CD4-positive, alpha-beta T cell treated with Interleukin-17A for 1 hour (primary cell): ENCODE results near the gene SND1.

Source experiments
- DNase-seq: peaks from one replicate; pipeline ENCODE4 v3.0.0-alpha.2; 2020

The SND1 gene

DNA sequence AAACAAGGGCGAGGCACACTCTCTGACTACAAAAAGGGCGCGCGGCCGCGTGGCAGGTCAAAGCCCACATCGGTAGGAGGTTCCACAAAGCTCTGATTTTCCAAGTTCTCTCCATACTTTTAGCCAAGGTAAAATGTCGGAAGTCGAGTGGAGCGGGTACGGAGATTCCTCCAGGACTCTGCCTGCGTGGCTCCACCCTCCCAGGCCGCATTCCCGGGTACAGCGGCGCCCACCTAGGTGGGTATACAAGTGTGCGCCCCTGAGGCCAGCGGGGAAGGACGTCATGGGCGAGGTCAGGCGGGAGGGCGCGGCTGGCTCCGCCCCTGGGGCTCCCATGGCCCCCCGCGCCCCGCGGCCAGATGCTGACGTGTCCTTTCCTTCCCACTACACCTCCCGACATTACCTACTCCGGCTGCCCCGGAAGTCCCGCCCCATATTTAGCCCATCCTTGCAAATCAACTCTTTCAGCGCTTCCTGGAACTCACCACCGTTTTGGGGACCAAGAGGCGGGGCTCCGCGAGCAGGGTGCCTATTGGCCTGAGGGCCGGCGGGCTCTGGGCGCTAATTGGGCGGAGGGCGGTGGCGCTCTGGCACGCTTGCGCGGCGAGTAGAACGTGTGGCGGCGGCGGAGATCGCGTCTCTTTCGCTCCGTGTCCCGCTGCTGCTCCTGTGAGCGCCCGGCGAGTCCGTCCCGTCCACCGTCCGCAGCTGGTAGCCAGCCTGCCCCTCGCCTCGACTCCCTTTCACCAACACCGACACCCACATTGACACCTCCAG is at the start of gene SND1:
Gene SND1 (plus strand): TSS at position 639 of the 777 bp plus-strand sequence. CDS start 180 bp downstream, outside the sequence.
- peak; percentile 99 for DNase-seq

DNA sequence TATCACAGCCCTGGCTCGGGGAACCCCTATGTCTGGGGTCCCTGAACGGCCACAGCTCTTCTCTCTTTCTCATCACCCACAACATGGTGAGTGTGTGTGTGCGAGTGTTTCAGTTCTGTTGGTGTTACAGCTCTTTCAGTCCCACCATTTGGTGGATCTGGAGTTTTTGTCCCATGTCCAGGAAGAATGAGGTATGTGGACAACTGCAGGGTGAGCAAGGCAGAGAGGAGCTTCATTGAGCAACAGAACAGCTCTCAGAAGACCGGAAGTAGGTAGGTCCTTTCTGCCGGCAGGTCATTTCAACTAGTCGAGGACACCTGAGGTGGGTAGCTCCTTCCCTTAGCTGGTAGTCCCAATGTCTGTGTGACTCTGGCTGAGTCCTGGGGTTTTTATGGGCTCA is 43.5 kb upstream of the SND1 start:
- no peak for DNase-seq

DNA sequence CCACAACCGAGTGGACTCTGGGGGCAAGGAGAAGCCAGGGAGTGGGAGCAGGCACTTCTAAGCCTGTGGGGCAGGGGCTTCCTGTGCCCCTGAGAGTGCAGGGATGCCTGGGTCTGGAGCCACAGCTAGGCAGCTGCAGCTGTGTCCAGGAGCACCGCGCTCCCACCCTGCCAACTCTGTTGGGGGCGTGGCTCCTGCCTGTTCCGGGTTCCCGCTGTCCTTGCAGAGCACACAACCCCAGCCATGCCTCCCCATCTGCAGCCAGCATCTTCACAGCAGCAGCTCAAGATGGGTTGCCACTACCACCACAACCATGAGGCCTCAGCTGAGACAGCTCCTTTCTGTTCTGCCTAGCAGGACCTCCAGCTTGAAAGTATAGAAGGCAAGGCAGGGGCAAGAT is 42.7 kb upstream of the SND1 start:
- DNase-seq: no peak

DNA sequence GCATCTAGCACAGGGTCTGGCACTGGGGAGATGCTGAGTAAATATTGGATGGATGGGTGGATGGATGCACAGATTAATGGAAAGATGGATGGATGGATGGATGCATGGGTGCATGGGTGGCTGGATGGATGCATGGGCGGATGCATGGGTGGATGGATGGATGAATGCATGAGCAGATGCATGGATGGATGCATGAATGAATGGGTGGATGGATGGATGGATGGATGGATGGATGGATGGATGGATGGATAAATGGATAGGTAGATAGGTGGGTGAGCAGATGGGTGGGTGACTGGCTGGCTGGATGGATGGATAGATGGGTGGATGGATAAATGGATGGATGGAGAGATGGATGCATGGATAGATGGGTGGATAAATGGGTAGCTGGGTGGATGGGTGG is 39.7 kb upstream of the SND1 start:
- DNase-seq: no peak

DNA sequence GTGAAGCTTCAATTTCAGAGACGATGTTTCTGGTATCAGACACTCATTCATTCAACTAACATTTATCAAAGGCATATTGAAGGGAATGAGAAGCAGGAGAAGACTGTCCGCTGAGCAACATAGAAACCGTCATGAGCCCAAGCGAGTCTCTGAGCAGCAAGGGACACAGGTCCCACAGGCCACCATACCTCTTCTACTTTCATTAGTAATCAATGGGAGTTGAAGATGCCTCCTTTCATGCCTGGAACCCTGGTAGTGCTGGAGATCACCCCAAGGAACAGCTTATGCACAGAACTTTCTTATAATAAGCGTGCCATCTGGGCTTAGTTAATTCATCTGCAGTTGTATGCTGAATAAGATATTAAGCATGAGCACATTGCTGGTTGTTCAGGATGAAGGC is 35.3 kb upstream of the SND1 start:
- no peak for DNase-seq

DNA sequence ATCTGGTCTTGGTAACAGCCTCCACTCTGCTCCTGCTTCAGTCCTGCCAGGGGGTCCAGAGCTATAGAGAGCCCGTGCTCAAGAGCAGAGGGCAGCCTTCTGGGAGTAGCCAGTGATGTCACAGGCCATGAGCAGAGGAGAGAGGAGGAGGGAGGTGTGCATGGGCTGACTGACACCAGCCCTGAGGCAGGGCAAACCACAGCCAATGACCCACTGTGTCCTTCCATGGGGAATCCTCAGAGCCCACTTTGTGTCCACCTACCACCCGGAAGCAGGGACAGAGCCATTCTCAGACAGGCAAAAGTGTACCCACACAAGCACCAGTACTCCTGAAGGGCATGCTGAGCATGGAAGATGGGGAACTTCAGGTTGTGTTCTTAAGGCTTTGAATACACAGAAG is 34.0 kb upstream of the SND1 start, which contains the start of gene PAX4:
Gene PAX4 (minus strand): TSS at position 101 of the 400 bp plus-strand sequence. CDS start 2,214 bp downstream, outside the sequence.
- DNase-seq: no peak

DNA sequence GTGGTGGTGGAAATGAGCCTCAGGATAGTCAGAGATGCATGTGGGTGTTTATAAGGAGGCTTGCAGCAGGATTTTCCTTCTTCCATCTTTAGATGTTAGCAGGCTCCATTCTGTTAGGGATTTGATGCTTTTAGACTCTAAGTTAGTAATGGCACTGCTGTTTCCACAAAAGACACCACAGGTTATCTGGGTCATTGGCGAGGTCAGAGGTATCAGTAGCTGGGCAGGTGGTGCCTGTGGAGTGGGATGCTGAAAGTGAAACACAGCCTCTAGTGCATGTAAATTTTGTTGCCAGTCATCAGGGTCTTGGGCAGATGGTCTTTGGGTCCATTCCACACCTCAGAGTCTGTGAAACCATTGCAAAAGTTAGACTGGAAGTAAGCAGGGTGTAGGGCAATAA is 33.2 kb upstream of the SND1 start:
- no peak for DNase-seq

DNA sequence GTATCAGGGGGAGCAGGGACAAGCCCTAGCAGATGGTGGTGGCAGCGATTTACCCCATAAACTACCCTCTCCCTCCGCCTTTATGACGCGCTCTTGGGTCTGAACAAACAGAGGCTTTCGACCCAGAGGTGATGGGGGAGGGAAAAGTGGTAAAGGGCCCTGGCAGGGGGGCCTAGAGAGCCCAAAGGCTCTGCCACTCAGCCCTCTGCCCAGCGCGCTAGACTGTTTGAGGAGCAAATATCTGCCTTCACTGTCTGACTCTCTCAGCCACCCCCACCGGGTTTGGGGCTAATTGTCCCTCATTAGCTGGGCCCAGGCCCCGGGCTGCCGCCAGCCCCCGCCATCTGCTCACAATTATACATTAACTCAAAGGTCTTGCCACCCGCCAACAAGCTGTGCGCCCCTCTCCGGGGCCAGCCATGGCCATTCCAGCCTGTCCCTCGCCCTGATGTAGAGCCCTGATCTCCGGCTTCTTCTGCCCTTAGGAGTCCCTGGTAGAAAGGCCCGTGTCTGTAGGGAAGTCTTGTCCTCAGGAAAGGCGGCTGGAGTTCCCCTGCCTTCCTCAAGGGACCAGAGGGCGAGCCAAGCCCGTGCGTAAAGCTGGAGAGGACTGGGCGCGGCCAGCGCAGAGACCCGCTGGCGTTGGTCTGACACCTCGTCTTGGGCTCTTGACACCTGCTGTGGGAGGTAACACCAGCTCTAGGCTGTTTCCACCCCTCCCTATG is 32.2 kb upstream of the SND1 start:
- DNase-seq: no peak

DNA sequence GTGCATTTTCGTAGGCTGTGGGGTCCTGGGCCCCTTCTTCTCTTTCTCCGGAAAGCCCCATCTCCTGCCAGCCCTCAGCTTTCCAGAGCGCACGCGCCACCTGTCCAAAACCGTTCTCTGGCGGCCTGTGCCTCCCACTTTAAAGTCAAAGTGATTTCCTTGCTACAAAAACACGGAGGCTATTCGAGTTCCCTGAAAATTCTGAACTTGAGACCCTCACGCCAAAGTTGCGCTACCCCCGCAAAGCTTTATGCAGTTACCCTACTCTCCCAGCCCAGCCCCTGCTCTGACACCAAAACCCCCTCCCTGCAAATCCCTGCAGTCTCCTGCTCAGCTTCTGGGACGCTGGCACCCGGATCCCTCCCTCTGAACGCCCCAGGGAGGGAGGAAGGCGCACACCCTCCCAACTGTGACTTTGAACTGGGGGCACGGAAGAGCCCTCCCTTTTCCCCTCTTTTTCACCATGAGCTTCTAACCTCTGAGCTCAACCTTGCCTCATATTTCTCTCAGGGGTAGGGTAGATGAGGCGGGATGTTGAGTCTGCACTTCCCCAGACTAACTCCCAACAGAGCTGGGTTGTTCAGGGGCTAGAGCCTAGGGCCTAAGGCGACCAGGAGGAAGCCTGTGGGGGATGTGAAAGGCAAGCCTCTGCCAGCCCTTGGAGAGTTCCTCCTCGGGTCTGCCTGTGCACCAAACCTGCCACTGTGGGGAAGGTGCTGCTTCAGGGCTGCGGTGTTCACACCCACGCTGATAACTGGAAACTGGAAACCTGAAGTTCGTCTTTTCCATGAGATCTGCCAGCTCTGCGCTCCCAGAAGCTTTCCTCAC is 31.4 kb upstream of the SND1 start:
- no peak for DNase-seq

DNA sequence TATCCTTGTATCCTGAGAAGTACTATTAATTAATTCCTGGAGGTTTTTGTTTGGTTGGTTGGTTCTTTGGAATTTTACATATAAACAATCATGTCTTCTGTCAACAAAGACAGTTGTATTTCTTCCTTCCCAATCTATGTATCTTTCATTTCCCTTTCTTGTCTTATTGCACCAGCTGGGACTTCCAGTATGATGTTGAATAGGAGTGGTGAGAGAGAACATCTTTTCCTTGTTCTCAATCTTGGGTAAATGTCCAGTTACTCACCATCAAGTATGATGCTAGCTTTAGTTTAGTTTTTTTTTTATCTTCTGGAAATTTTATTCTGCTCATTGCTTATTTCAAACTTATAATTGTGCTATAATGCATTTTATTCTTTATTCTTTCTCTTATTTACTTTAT is 26.7 kb upstream of the SND1 start:
- DNase-seq: no peak

DNA sequence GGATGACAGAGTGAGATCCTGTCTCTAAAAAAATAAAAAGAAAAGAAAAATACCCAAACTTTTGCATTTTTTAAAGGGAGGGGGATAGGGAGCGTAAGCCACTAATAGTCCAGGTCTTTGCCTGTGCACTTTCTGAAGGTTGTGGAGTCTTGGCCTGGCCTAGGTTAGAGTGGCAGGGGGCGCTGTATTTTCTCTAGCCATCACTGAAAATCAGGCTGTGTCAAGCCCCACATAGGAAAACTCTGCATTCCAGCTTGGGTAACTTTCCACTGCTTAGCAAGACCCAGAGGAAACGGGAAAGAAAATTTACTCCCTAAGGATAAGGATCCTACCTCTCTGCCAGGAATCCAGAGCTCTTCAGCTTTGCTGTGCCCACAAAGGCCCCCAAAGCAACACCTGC is 23.5 kb upstream of the SND1 start:
- no peak for DNase-seq

DNA sequence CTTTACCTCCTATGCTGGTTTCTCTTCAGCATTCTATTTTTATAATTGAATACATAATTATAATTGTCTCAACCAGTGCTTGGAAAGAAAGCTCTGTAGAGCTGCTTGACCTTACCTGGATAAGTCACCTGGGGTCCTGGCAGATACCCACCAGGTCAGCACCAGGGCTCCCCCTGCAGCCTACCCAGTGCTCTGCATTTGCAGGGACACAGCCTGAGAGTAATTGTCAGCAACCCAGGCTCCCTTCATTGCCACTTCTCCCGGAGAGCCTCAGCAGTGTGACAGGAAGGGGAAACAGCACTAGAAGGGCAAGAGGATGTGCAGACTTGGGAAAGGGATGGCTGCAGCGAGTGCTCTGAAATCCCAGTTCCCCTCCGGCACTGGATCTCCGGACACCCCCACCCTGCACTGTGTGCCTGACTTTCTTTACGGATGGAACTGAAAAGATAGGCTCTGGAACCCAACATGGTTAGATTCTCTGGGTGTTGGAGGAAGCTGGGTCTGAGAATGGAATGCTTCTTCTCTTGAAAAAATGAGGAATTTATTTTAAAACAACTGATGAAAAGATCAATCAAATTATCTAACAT is 22.6 kb upstream of the SND1 start:
- DNase-seq: peak; percentile 20

DNA sequence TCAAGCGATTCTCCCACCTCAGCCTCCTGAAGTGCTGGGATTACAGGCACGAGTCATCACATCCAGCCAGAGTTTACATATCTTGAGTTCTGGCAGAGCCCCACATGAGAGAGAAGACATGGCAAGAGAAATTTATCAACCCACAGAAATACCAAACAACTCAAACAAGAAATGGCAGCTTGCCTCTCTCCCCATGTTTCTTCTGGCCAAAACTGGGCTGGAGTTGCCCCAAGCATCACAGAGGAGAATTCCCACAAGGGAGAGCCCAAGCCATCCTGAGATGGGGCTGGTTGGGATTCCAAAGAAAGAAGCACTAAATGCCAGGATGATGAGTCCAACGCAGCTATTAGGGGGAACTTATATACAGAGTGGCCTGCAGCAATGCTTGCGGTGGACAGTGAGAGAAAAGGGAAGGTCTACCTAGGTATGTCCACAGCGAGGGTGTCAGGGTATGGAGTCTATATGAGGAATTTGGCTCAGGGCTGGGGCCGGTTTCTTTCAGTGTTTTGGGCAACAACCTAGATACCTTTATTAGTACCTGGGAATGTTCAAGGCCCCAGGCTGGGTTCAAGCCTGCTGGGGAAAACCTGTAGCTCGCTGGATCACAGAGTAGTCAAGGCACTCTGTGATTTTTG is 19.6 kb upstream of the SND1 start:
- DNase-seq: no peak

DNA sequence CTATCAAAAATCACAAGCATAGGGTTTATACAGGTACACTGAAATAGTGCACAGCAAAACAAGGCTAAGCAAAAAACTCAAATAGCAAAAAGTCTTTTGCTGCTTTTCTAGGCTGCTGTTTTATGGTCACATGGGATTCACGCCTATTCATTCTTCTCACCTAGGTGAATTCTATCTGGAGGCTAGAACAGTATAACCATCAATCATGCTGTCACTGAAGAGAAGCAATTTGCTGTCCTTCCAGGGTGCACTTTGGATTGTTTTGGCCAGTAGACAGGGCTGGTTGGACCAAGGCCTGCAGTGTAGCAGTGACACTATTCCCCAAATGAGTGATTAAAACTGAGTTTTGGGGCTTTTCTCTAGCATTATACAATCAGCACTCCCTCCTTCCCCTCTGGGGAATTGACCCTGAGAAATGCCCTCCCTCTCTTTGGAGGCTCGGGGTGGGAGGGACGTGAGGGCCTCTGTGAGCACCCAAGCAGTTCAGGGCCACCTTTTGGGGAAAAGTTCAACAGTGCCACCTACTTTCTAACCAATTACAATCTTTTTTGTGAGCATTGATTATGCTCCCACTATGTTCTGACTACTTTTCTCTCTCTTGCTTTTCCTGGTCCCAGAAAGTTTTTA is 16.2 kb upstream of the SND1 start:
- DNase-seq: no peak

DNA sequence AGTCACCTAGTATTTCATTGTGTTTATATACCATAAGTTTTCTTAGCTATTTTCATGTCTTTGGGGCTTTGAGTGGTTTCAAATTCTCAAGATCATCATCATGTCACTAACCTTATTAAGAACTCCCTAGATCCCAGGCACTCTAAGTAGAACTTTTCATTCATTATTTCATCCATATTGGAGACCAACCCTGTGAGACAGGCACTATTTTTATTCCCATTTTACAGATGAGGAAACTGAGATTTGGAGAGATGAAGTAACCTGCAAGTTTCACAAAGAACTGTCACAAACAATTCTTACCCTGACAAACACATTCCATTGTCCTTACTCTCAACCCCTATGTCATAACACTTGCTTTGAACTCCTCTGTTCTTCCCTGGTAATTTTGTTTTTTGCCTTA is 13.8 kb upstream of the SND1 start:
- DNase-seq: no peak

DNA sequence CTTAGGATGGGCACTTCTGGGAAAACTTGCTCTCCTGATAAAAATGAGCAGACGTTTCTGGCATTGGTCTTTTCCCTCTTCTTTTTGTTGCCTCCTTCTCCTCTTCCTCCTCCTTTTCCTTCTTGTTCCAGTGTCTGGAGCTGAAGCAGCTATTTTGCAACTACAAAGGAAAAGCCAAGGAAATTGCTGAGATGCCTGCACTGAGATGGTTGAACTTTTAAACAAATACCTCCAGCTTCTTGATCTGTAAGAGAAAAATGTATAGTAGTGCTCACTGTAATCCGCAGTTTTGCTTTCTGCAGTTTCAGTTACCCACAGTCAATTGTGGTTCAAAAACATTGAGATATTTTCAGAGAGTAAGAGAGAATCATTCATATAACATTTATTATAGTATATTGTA is 7.5 kb upstream of the SND1 start:
- DNase-seq: no peak

DNA sequence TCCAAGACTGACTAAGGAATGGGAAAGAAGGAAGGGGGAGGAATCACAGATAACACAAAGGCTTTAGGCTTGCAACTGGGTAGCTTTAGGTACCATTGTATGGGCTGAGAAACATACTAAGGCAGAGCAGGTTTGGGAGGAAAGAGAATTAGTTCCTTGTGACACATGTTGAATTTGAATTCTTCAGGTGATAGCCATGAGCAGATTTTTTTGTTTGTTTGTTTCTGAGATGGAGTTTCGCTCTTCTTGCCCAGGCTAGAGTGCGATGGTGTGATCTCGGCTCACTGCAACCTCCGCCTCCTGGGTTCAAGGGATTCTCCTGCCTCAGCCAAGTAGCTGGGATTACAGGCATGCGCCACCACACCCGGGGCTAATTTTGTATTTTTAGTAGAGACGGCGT is 4.4 kb upstream of the SND1 start:
- DNase-seq: no peak

DNA sequence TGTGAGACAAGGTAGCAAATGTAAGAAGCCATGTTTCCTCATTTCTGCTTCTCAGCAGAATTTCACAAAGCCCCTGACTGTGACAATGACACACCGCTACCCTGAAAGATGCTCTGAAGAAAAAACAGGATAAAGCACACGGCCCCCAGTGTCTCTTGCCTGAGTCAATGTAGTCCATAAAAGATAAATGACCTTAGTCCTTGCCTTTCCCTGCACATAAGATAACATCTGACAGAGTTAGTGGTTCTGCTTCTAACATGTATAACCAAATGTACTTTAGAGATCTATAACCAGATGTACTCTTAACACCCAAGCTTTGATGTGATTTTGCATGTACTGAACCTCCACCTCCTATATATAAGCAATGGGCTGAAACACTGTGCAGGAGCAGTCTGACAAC is 3.0 kb upstream of the SND1 start:
- DNase-seq: no peak

DNA sequence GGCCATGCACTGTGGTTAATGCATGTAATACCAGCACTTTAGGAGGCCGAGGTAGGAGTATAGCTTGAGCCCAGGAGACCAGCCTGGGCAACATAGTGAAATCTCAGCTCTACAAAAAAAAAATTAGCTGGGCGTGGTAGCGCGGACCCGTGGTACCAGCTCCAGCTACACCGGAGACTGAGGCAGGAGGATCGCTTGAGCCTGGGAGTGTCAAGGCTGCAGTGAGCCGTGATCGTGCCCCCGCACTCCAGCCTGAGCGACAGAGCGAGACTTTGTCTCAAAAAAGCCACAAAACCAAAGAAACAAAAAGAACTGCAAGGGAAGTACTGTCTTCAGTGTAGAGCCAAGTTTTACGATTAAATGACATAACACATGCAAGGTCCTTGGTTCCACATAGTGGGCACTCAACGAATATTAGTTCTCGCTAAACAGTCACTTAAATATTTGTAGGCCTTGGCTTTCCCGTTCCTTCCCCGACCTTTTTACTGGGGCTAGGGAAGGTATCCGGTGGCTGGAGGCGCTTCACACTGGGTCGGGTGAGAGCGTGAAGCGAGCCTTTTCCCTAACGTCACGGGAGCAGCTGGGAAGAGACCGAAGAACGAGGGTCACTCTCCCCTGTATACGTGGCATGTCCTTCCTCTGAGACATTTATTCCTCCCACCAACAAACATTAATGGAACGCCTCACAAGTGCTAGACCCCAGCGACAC is 993 bp upstream of the SND1 start:
- no peak for DNase-seq

DNA sequence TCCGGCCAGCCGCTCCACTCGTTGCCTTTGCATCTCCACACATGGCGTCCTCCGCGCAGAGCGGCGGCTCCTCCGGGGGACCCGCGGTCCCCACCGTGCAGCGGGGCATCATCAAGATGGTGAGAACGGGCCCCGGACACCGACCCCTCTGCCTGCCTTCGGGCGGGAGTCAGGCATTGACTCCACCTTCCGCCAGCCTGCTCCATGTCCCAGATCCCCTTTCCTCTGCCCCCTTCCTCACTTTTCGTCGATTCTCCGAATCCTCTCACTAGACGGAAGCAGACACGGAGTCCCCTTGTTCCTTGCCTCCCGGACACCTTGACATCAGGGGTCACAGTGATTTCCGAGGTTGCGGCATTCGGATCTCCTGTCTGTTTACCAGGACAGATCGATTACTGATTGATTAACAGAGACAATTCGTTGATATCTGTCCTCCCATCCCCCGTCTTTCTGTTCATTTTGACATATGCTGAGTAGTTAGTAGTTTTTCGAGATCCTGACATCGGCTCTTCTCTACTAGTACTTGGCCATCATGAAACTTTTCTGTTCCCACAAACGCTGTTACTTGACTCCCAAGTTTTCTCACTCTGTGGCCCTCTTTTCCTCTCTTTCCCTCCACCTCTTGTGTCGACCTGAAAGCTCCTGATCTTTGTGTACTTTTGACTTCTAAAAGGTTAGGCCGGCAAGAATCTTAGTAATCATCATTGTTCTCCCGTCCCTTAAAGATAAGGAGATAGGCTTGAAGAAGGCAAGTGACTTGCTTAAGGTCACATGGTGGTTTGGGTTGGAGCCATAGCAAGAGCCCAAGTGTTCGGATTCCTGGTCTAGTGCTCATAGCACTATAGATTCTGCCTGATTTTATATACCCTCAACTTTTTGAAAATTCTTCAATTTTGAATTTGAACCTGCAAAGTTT is 597 bp downstream of the SND1 start:
- DNase-seq: no peak
